ENCODE data around the gene RFLNA. TPM values are rescaled to one million over a fixed set of nuclear protein-coding genes. Genes with fewer than 3 reads are reported as not detected.

RFLNA gene
- total and polyA plus RNA-seq, 2 experiments from 2014 or later, result 1.2 to 4.6 TPM

DNA sequence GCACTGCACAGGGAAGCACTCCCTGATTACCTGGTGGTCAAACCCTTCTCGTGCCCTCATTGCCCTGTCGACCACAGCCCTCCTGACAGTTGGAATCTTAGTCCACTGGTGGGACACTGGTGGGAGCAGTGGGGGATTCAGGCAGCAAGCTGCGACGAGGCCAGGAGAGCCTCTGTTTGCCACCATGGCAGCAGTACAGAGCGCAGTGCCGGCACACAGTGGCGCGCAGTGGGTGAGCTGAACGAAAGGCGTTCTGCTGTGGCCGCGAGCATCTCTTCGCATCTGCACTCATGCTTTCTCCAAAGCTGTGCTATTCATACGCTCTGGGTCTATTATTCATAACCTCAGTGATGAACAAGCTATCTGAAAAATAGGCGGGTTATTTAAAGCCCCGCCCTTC lies 14.3 kb downstream of the RFLNA start:
- no peak overlapping the region for H3K4me3 ChIP-seq
- H3K36me3 ChIP-seq (ENCODE audit: low read depth), result no peaks in the 10 kb centered on the region
- no peaks in the 10 kb centered on the region for H3K9me2 ChIP-seq (ENCODE audit: insufficient read depth)
- no peaks in the 10 kb centered on the region for H3K27me3 ChIP-seq (replicated peaks; ENCODE audit: insufficient read depth)
- H3K27ac ChIP-seq, result no peak overlapping the region
- H3K4me2 ChIP-seq (ENCODE audit: unreplicated experiment), result no peak overlapping the region
- H4K20me1 ChIP-seq (ENCODE audit: insufficient read depth), result no peaks in the 10 kb centered on the region
- no peaks in the 10 kb centered on the region for H3F3A ChIP-seq (ENCODE audit: insufficient read depth)
- in situ Hi-C loops (cut with MboI), result no loop called here
- no peaks in the 10 kb centered on the region for H3K79me2 ChIP-seq (ENCODE audit: insufficient read depth)
- no peak for DNase-seq
- no peak for TF ChIP-seq EZH2phosphoT487 (IDR thresholded peaks at IDR 0.05; ENCODE audit: insufficient read depth, low read depth)
- no peak for TF ChIP-seq EZH2 (IDR thresholded peaks at IDR 0.05; ENCODE audit: insufficient read depth, poor library complexity, severe bottlenecking)
- H3K9me3 ChIP-seq (ENCODE audit: low read depth), result no peaks in the 10 kb centered on the region
- H3K9ac ChIP-seq, result no peak overlapping the region
- no peaks in the 10 kb centered on the region for H3K4me1 ChIP-seq (ENCODE audit: insufficient read depth)
- WGBS, 2 experiments (ENCODE audit: low coverage in 1 of 2, low lambda C conversion rate in 2 of 2, missing lambda C conversion rate in 2 of 2), result 88 to 90% methylated on average over 14 to 16 of the region's 16 CpGs
- no peak overlapping the region for H2AFZ ChIP-seq

- no peak overlapping the region for H3K4me2 ChIP-seq (ENCODE audit: unreplicated experiment)
- H3K9me2 ChIP-seq (ENCODE audit: insufficient read depth), result no peaks in the 10 kb centered on the region
- TF ChIP-seq EZH2phosphoT487 (IDR thresholded peaks at IDR 0.05; ENCODE audit: insufficient read depth, low read depth) (no peak), EZH2 (IDR thresholded peaks at IDR 0.05; ENCODE audit: insufficient read depth, poor library complexity, severe bottlenecking) (no peak)
- no peaks in the 10 kb centered on the region for H3K4me1 ChIP-seq (ENCODE audit: insufficient read depth)
- no peaks in the 10 kb centered on the region for H3K36me3 ChIP-seq (ENCODE audit: low read depth)
- H2AFZ ChIP-seq, result no peak overlapping the region
- WGBS, 2 experiments (ENCODE audit: low coverage in 1 of 2, low lambda C conversion rate in 2 of 2, missing lambda C conversion rate in 2 of 2), result 76% methylated on average over 7 of the region's 7 CpGs
- in situ Hi-C loops (cut with MboI), result loop anchor here (5.0 kb wide), 1 partner anchor 257 kb away; no protein-coding TSS in a partner anchor
- H3K79me2 ChIP-seq (ENCODE audit: insufficient read depth), result no peaks in the 10 kb centered on the region
- H3K9ac ChIP-seq, result no peak overlapping the region
- H3K27me3 ChIP-seq (replicated peaks; ENCODE audit: insufficient read depth), result no peaks in the 10 kb centered on the region
- H3K4me3 ChIP-seq, result no peak overlapping the region
- DNase-seq, result no peak
- H3K9me3 ChIP-seq (ENCODE audit: low read depth), result no peaks in the 10 kb centered on the region
- no peaks in the 10 kb centered on the region for H4K20me1 ChIP-seq (ENCODE audit: insufficient read depth)
- no peaks in the 10 kb centered on the region for H3F3A ChIP-seq (ENCODE audit: insufficient read depth)
- no peak overlapping the region for H3K27ac ChIP-seq
Measured at GRCh38 chr12:124309744-124310143, 14.9 kb downstream of the RFLNA start.

- no peak overlapping the region for H3K4me3 ChIP-seq
- no peaks in the 10 kb centered on the region for H3K4me1 ChIP-seq (ENCODE audit: insufficient read depth)
- no peak overlapping the region for H2AFZ ChIP-seq
- in situ Hi-C loops (cut with MboI), result loop anchor here (5.0 kb wide), 1 partner anchor 258 kb away; no protein-coding TSS in a partner anchor
- H3K36me3 ChIP-seq (ENCODE audit: low read depth), result no peaks in the 10 kb centered on the region
- no peaks in the 10 kb centered on the region for H3K27me3 ChIP-seq (replicated peaks; ENCODE audit: insufficient read depth)
- 75 to 88% methylated on average over 4 of the region's 4 CpGs for WGBS, 2 experiments (ENCODE audit: low coverage in 1 of 2, low lambda C conversion rate in 2 of 2, missing lambda C conversion rate in 2 of 2)
- no peaks in the 10 kb centered on the region for H3K9me3 ChIP-seq (ENCODE audit: low read depth)
- H3K4me2 ChIP-seq (ENCODE audit: unreplicated experiment), result no peak overlapping the region
- no peaks in the 10 kb centered on the region for H3K79me2 ChIP-seq (ENCODE audit: insufficient read depth)
- no peaks in the 10 kb centered on the region for H4K20me1 ChIP-seq (ENCODE audit: insufficient read depth)
- H3F3A ChIP-seq (ENCODE audit: insufficient read depth), result no peaks in the 10 kb centered on the region
- DNase-seq, result no peak
- no peak overlapping the region for H3K27ac ChIP-seq
- no peaks in the 10 kb centered on the region for H3K9me2 ChIP-seq (ENCODE audit: insufficient read depth)
- no peak overlapping the region for H3K9ac ChIP-seq
- TF ChIP-seq EZH2 (IDR thresholded peaks at IDR 0.05; ENCODE audit: insufficient read depth, poor library complexity, severe bottlenecking), result no peak
- no peak for TF ChIP-seq EZH2phosphoT487 (IDR thresholded peaks at IDR 0.05; ENCODE audit: insufficient read depth, low read depth)
Measured at GRCh38 chr12:124310178-124310577, 15.3 kb downstream of the RFLNA start.

- Histone ChIP-seq H3K4me3 (no peak overlapping the region), H2AFZ (no peak overlapping the region), H3K9ac (no peak overlapping the region), H3K36me3 (ENCODE audit: low read depth) (no peaks in the 10 kb centered on the region), H3K4me1 (ENCODE audit: insufficient read depth) (no peaks in the 10 kb centered on the region), H3K9me3 (ENCODE audit: low read depth) (no peaks in the 10 kb centered on the region), H3F3A (ENCODE audit: insufficient read depth) (no peaks in the 10 kb centered on the region), H3K27me3 (replicated peaks; ENCODE audit: insufficient read depth) (no peaks in the 10 kb centered on the region), H4K20me1 (ENCODE audit: insufficient read depth) (no peaks in the 10 kb centered on the region), H3K9me2 (ENCODE audit: insufficient read depth) (no peaks in the 10 kb centered on the region), H3K27ac (no peak overlapping the region), H3K4me2 (ENCODE audit: unreplicated experiment) (no peak overlapping the region), H3K79me2 (ENCODE audit: insufficient read depth) (no peaks in the 10 kb centered on the region)
- in situ Hi-C loops (cut with MboI), result loop anchor here (5.0 kb wide), 1 partner anchor 258 kb away; no protein-coding TSS in a partner anchor
- WGBS, 2 experiments (ENCODE audit: low coverage in 1 of 2, low lambda C conversion rate in 2 of 2, missing lambda C conversion rate in 2 of 2), result 88 to 93% methylated on average over 3 of the region's 3 CpGs
- DNase-seq, result no peak
- TF ChIP-seq EZH2phosphoT487 (IDR thresholded peaks at IDR 0.05; ENCODE audit: insufficient read depth, low read depth) (no peak), EZH2 (IDR thresholded peaks at IDR 0.05; ENCODE audit: insufficient read depth, poor library complexity, severe bottlenecking) (no peak)
Measured at GRCh38 chr12:124310785-124311184, 15.9 kb downstream of the RFLNA start.
